Measurements from ENCODE around the gene ILDR1.
A peak's percentile ranks its signal among the peaks of the same experiment; 100 is the strongest.

ILDR1 gene

GRCh38 chr3:121999931-122000330 is 22.1 kb downstream of the ILDR1 start:
- H3K4me3 ChIP-seq (ENCODE audit: low read length in 2 of 2), result no peak overlapping the region
- H3K9me3 ChIP-seq (replicated peaks in 1 of 2; ENCODE audit: control insufficient read depth in 2 of 2, insufficient read depth in 1 of 2, low read depth in 1 of 2, low read length in 2 of 2), result no peaks in the 10 kb centered on the region
- WGBS, 2 donors (ENCODE audit: extremely low coverage in 2 of 2, insufficient read length in 2 of 2, insufficient replicate concordance in 1 of 2), result no CpG with 5 or more reads among the region's 1 CpG
- no peak overlapping the region for H3K23ac ChIP-seq (ENCODE audit: low read depth, low read length, poor library complexity)
- no peak overlapping the region for H2BK12ac ChIP-seq (ENCODE audit: low read length)
- no peak overlapping the region for H4K8ac ChIP-seq (ENCODE audit: low read depth, low read length)
- H2AFZ ChIP-seq (ENCODE audit: low read length), result no peak overlapping the region
- H2BK5ac ChIP-seq (ENCODE audit: low read length), result no peak overlapping the region
- no peaks in the 10 kb centered on the region for H3K36me3 ChIP-seq (replicated peaks in 1 of 2; ENCODE audit: control insufficient read depth in 2 of 2, insufficient read depth in 2 of 2, low read length in 2 of 2)
- DNase-seq (ENCODE audit: low spot score), result no peak
- no peak overlapping the region for H2BK15ac ChIP-seq (ENCODE audit: low read length)
- H2AK5ac ChIP-seq (ENCODE audit: low read depth, low read length), result no peak overlapping the region
- H3K9ac ChIP-seq (ENCODE audit: low read depth, low read length, poor library complexity), result no peak overlapping the region
- no peak overlapping the region for H3K4me2 ChIP-seq (ENCODE audit: insufficient read depth, low read length, poor library complexity, severe bottlenecking)
- H2BK120ac ChIP-seq (ENCODE audit: low read depth, low read length), result no peak overlapping the region
- peaks cover 0 to 6% of the 10 kb centered on the region in 2 donors for H3K4me1 ChIP-seq (ENCODE audit: control insufficient read depth in 2 of 2, insufficient read depth in 1 of 2, low read depth in 1 of 2, low read length in 2 of 2)
- H4K91ac ChIP-seq (ENCODE audit: low read depth, low read length, poor library complexity), result no peak overlapping the region
- H3K18ac ChIP-seq (ENCODE audit: low read length), result no peak overlapping the region
- no peak overlapping the region for H3K4ac ChIP-seq (ENCODE audit: low read length)
- no peak overlapping the region for H3K27ac ChIP-seq (replicated peaks; ENCODE audit: low read length)
- H3K27me3 ChIP-seq (ENCODE audit: control insufficient read depth in 3 of 3, insufficient read depth in 3 of 3, low read depth in 1 of 3, low read length in 3 of 3), result no peaks in the 10 kb centered on the region
- no peaks in the 10 kb centered on the region for H3K79me1 ChIP-seq (ENCODE audit: low read depth, low read length)
- H3K14ac ChIP-seq (ENCODE audit: low read length), result no peak overlapping the region

DNA sequence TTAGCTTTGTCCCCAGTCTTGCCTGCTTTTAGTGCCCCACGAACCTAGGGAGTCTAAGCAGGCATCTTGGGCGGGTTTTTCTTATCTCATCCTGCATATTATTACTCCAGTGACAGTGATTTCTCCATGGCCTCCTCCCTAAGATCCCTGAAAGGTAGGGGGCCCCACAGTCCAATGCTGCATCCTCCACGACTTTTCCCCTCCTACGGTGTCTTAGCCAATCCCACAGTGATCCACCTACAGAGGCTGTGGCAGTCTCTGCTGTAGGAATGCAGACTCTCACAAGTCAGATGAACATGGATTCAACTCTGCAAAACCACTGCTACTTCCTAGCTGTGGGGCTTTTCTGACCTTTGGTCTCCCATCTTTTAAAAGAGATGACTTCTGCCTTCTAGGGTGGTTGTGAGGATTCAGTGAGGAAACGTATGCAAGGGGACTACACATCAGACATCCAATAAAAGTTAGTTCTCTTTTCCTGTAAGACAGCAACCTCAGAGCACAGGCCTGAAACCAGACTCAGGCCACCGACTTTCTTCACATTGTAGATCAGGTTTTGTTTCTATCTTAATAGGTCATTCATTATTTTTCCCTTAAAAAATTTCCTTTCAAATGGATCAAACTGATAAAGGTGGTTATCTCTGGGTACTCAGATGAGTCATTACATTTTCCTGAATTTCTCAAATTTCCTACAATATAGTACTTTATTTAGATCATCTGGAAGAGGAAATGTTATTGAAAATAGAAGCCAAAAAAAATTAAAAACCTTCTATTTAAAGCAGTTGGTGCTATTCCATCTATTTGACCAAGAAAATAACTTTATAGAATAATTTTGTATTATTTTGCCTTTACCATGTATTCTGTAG is 23.2 kb downstream of the ILDR1 start:
- no peak overlapping the region for H3K4me3 ChIP-seq (ENCODE audit: low read length in 2 of 2)
- H3K4me1 ChIP-seq (ENCODE audit: control insufficient read depth in 2 of 2, insufficient read depth in 1 of 2, low read depth in 1 of 2, low read length in 2 of 2), result peaks cover 0 to 3% of the 10 kb centered on the region in 2 donors
- no peak overlapping the region for H3K14ac ChIP-seq (ENCODE audit: low read length)
- no peak overlapping the region for H4K8ac ChIP-seq (ENCODE audit: low read depth, low read length)
- H3K36me3 ChIP-seq (replicated peaks in 1 of 2; ENCODE audit: control insufficient read depth in 2 of 2, insufficient read depth in 2 of 2, low read length in 2 of 2), result no peaks in the 10 kb centered on the region
- H2BK120ac ChIP-seq (ENCODE audit: low read depth, low read length), result no peak overlapping the region
- no peak overlapping the region for H2BK5ac ChIP-seq (ENCODE audit: low read length)
- WGBS, 2 donors (ENCODE audit: extremely low coverage in 2 of 2, insufficient read length in 2 of 2, insufficient replicate concordance in 1 of 2), result no CpG with 5 or more reads among the region's 6 CpGs
- H2AK5ac ChIP-seq (ENCODE audit: low read depth, low read length), result no peak overlapping the region
- DNase-seq (ENCODE audit: low spot score), result no peak
- no peaks in the 10 kb centered on the region for H3K9me3 ChIP-seq (replicated peaks in 1 of 2; ENCODE audit: control insufficient read depth in 2 of 2, insufficient read depth in 1 of 2, low read depth in 1 of 2, low read length in 2 of 2)
- no peak overlapping the region for H3K27ac ChIP-seq (replicated peaks; ENCODE audit: low read length)
- H3K18ac ChIP-seq (ENCODE audit: low read length), result no peak overlapping the region
- no peak overlapping the region for H3K9ac ChIP-seq (ENCODE audit: low read depth, low read length, poor library complexity)
- no peak overlapping the region for H3K4me2 ChIP-seq (ENCODE audit: insufficient read depth, low read length, poor library complexity, severe bottlenecking)
- no peak overlapping the region for H3K23ac ChIP-seq (ENCODE audit: low read depth, low read length, poor library complexity)
- H4K91ac ChIP-seq (ENCODE audit: low read depth, low read length, poor library complexity), result no peak overlapping the region
- H2BK12ac ChIP-seq (ENCODE audit: low read length), result no peak overlapping the region
- H3K27me3 ChIP-seq (ENCODE audit: control insufficient read depth in 3 of 3, insufficient read depth in 3 of 3, low read depth in 1 of 3, low read length in 3 of 3), result no peaks in the 10 kb centered on the region
- no peak overlapping the region for H3K4ac ChIP-seq (ENCODE audit: low read length)
- H3K79me1 ChIP-seq (ENCODE audit: low read depth, low read length), result no peaks in the 10 kb centered on the region
- peak overlapping the region; percentile 51 for H2AFZ ChIP-seq (ENCODE audit: low read length)
- H2BK15ac ChIP-seq (ENCODE audit: low read length), result no peak overlapping the region

GRCh38 chr3:121998030-121998580 is 23.9 kb downstream of the ILDR1 start:
- WGBS, 2 donors (ENCODE audit: extremely low coverage in 2 of 2, insufficient read length in 2 of 2, insufficient replicate concordance in 1 of 2), result no CpG with 5 or more reads among the region's 4 CpGs
- Histone ChIP-seq H2BK12ac (ENCODE audit: low read length) (no peak overlapping the region), H3K4me2 (ENCODE audit: insufficient read depth, low read length, poor library complexity, severe bottlenecking) (no peak overlapping the region), H3K36me3 (replicated peaks in 1 of 2; ENCODE audit: control insufficient read depth in 2 of 2, insufficient read depth in 2 of 2, low read length in 2 of 2) (no peaks in the 10 kb centered on the region), H3K27ac (replicated peaks; ENCODE audit: low read length) (no peak overlapping the region), H3K4me1 (ENCODE audit: control insufficient read depth in 2 of 2, insufficient read depth in 1 of 2, low read depth in 1 of 2, low read length in 2 of 2) (peaks cover 0 to 3% of the 10 kb centered on the region in 2 donors), H3K4me3 (ENCODE audit: low read length in 2 of 2) (no peak overlapping the region), H3K14ac (ENCODE audit: low read length) (no peak overlapping the region), H2BK15ac (ENCODE audit: low read length) (no peak overlapping the region), H3K9ac (ENCODE audit: low read depth, low read length, poor library complexity) (no peak overlapping the region), H3K9me3 (replicated peaks in 1 of 2; ENCODE audit: control insufficient read depth in 2 of 2, insufficient read depth in 1 of 2, low read depth in 1 of 2, low read length in 2 of 2) (no peaks in the 10 kb centered on the region), H2AFZ (ENCODE audit: low read length) (peak overlapping the region; percentile 51), H3K4ac (ENCODE audit: low read length) (no peak overlapping the region), H4K91ac (ENCODE audit: low read depth, low read length, poor library complexity) (no peak overlapping the region), H2BK120ac (ENCODE audit: low read depth, low read length) (no peak overlapping the region), H3K27me3 (ENCODE audit: control insufficient read depth in 3 of 3, insufficient read depth in 3 of 3, low read depth in 1 of 3, low read length in 3 of 3) (no peaks in the 10 kb centered on the region), H3K23ac (ENCODE audit: low read depth, low read length, poor library complexity) (no peak overlapping the region), H4K8ac (ENCODE audit: low read depth, low read length) (no peak overlapping the region), H3K79me1 (ENCODE audit: low read depth, low read length) (no peaks in the 10 kb centered on the region), H2BK5ac (ENCODE audit: low read length) (no peak overlapping the region), H2AK5ac (ENCODE audit: low read depth, low read length) (no peak overlapping the region), H3K18ac (ENCODE audit: low read length) (no peak overlapping the region)
- no peak for DNase-seq (ENCODE audit: low spot score)

GRCh38 chr3:121997372-121997771 is 24.7 kb downstream of the ILDR1 start:
- H3K9me3 ChIP-seq (replicated peaks in 1 of 2; ENCODE audit: control insufficient read depth in 2 of 2, insufficient read depth in 1 of 2, low read depth in 1 of 2, low read length in 2 of 2), result no peaks in the 10 kb centered on the region
- H3K27me3 ChIP-seq (ENCODE audit: control insufficient read depth in 3 of 3, insufficient read depth in 3 of 3, low read depth in 1 of 3, low read length in 3 of 3), result no peaks in the 10 kb centered on the region
- no peak overlapping the region for H3K18ac ChIP-seq (ENCODE audit: low read length)
- no peak overlapping the region for H4K91ac ChIP-seq (ENCODE audit: low read depth, low read length, poor library complexity)
- no peak for DNase-seq (ENCODE audit: low spot score)
- H4K8ac ChIP-seq (ENCODE audit: low read depth, low read length), result no peak overlapping the region
- H3K9ac ChIP-seq (ENCODE audit: low read depth, low read length, poor library complexity), result no peak overlapping the region
- H3K4me2 ChIP-seq (ENCODE audit: insufficient read depth, low read length, poor library complexity, severe bottlenecking), result no peak overlapping the region
- H2AK5ac ChIP-seq (ENCODE audit: low read depth, low read length), result no peak overlapping the region
- no CpG with 5 or more reads among the region's 2 CpGs for WGBS, 2 donors (ENCODE audit: extremely low coverage in 2 of 2, insufficient read length in 2 of 2, insufficient replicate concordance in 1 of 2)
- no peaks in the 10 kb centered on the region for H3K36me3 ChIP-seq (replicated peaks in 1 of 2; ENCODE audit: control insufficient read depth in 2 of 2, insufficient read depth in 2 of 2, low read length in 2 of 2)
- H3K4me1 ChIP-seq (ENCODE audit: control insufficient read depth in 2 of 2, insufficient read depth in 1 of 2, low read depth in 1 of 2, low read length in 2 of 2), result peaks cover 0 to 2% of the 10 kb centered on the region in 2 donors
- H3K79me1 ChIP-seq (ENCODE audit: low read depth, low read length), result no peaks in the 10 kb centered on the region
- no peak overlapping the region for H3K23ac ChIP-seq (ENCODE audit: low read depth, low read length, poor library complexity)
- H3K27ac ChIP-seq (replicated peaks; ENCODE audit: low read length), result no peak overlapping the region
- H2BK12ac ChIP-seq (ENCODE audit: low read length), result no peak overlapping the region
- no peak overlapping the region for H2BK120ac ChIP-seq (ENCODE audit: low read depth, low read length)
- no peak overlapping the region for H2AFZ ChIP-seq (ENCODE audit: low read length)
- H2BK5ac ChIP-seq (ENCODE audit: low read length), result no peak overlapping the region
- no peak overlapping the region for H3K4me3 ChIP-seq (ENCODE audit: low read length in 2 of 2)
- H3K14ac ChIP-seq (ENCODE audit: low read length), result no peak overlapping the region
- H2BK15ac ChIP-seq (ENCODE audit: low read length), result no peak overlapping the region
- no peak overlapping the region for H3K4ac ChIP-seq (ENCODE audit: low read length)
